Spleen (tissue), 7 donors: Measurements from ENCODE around the gene ARSB.

Source experiments
- CTCF ChIP-seq, 11 experiments: fragments of 200-600 bp in 7 of 11; fragments of 450-650 bp in 4 of 11; sonication (generic) in 4 of 11; IDR thresholded peaks in 8 of 11; conservative IDR thresholded peaks in 3 of 11; 1 replicate in 7 of 11; 2 replicates in 4 of 11; pipeline versions ENCODE4 v1.4.0 to v1.8.0; 2016 to 2021; ENCODE audit warnings: antibody characterized with exemption in 11 of 11, inconsistent platforms in 4 of 11, mild to moderate bottlenecking in 1 of 11
- POLR2A ChIP-seq, 3 donors: fragments of 450-650 bp; IDR thresholded peaks; one replicate each; pipeline ENCODE4 v1.5.1; 2017; ENCODE audit warnings: antibody characterized with exemption in 3 of 3, mild to moderate bottlenecking in 1 of 3
- POLR2AphosphoS5 ChIP-seq, 3 donors: sonication (generic); formaldehyde crosslinking; IDR thresholded peaks; one replicate each; pipeline ENCODE4 v1.5.1; 2017; ENCODE audit warnings: antibody characterized with exemption in 3 of 3
- donor health status: DM: no; HTN: no; CAD: no; lungs with moderate emphysema.
- donor health status: DM: no; HTN: no; CAD: no.
- donor health status: DM: no; HTN: no; CAD: no.

GRCh38 chr5:78959767-78960166 lies 25.3 kb downstream of the ARSB start:
- TF ChIP-seq CTCF (IDR thresholded peaks at IDR 0.05 in 8 of 11, conservative IDR thresholded peaks at IDR 0.05 in 3 of 11) (no peak), POLR2AphosphoS5 (IDR thresholded peaks at IDR 0.05) (no peak), POLR2A (IDR thresholded peaks at IDR 0.05) (no peak)
